Neuronal stem cell (in vitro differentiated cells): ENCODE results near the gene LOXHD1.

Source experiments
- DNase-seq: peaks from one replicate; pipeline ENCODE4 v3.0.0-alpha.2; 2013; ENCODE audit warnings: low spot score
- H2AFZ ChIP-seq: one replicate; pipeline ENCODE4 v1.6.1; 2013; ENCODE audit warnings: mild to moderate bottlenecking, low read length, inconsistent platforms
- H2AK5ac ChIP-seq: 2 replicates; pipeline ENCODE4 v1.6.1; 2013; ENCODE audit warnings: low read depth, mild to moderate bottlenecking, inconsistent platforms, low read length, moderate library complexity, mixed read lengths
- H2BK120ac ChIP-seq: 2 replicates; pipeline ENCODE4 v1.6.1; 2013; ENCODE audit warnings: low read depth, mild to moderate bottlenecking, inconsistent platforms, low read length, moderate library complexity, mixed read lengths
- H2BK12ac ChIP-seq: one replicate; pipeline ENCODE4 v1.6.1; 2013; ENCODE audit warnings: low read length, inconsistent platforms
- H2BK15ac ChIP-seq: 2 replicates; pipeline ENCODE4 v1.6.1; 2013; ENCODE audit warnings: mild to moderate bottlenecking, low read length, inconsistent platforms, mixed read lengths
- H2BK5ac ChIP-seq: one replicate; pipeline ENCODE4 v1.6.1; 2013; ENCODE audit warnings: inconsistent platforms, mild to moderate bottlenecking, low read length, moderate library complexity
- H3K14ac ChIP-seq: one replicate; pipeline ENCODE4 v1.6.1; 2013; ENCODE audit warnings: low read length, inconsistent platforms
- H3K18ac ChIP-seq: 2 replicates; pipeline ENCODE4 v1.6.1; 2013; ENCODE audit warnings: low read length, inconsistent platforms
- H3K23ac ChIP-seq: 2 replicates; pipeline ENCODE4 v1.6.1; 2013; ENCODE audit warnings: low read depth, mild to moderate bottlenecking, mixed read lengths, low read length, inconsistent platforms; ENCODE audit not compliant: poor library complexity
- H3K27ac ChIP-seq: replicated peaks from 3 replicates; pipeline ENCODE4 v1.5.1; 2013; ENCODE audit warnings: low read length, inconsistent platforms
- H3K27me3 ChIP-seq, 3 experiments: 2 replicates each; pipeline ENCODE4 v1.6.1; 2013; ENCODE audit warnings: low read length in 3 of 3, mild to moderate bottlenecking in 2 of 3, inconsistent platforms in 1 of 3, low read depth in 1 of 3, mixed read lengths in 1 of 3, moderate library complexity in 1 of 3; ENCODE audit not compliant: control insufficient read depth in 3 of 3, insufficient read depth in 3 of 3
- H3K36me3 ChIP-seq, 2 donors: replicated peaks in 1 of 2; 2 replicates each; pipeline ENCODE4 v1.6.1; 2013; ENCODE audit warnings: low read length in 2 of 2; ENCODE audit not compliant: control insufficient read depth in 2 of 2, insufficient read depth in 2 of 2
- H3K4ac ChIP-seq: 2 replicates; pipeline ENCODE4 v1.6.1; 2013; ENCODE audit warnings: inconsistent platforms, mild to moderate bottlenecking, low read length, moderate library complexity
- H3K4me1 ChIP-seq, 2 donors: 1 replicate in 1 of 2; 2 replicates in 1 of 2; pipeline ENCODE4 v1.6.1; 2013; ENCODE audit warnings: low read length in 2 of 2, low read depth in 1 of 2; ENCODE audit not compliant: control insufficient read depth in 2 of 2, insufficient read depth in 1 of 2
- H3K4me2 ChIP-seq: one replicate; pipeline ENCODE4 v1.6.1; 2013; ENCODE audit warnings: mild to moderate bottlenecking, low read length, inconsistent platforms; ENCODE audit not compliant: insufficient read depth, poor library complexity, severe bottlenecking
- H3K4me3 ChIP-seq, 2 donors: 2 replicates each; pipeline ENCODE4 v1.5.1; 2013; ENCODE audit warnings: low read length in 2 of 2, mild to moderate bottlenecking in 2 of 2, inconsistent platforms in 1 of 2, moderate library complexity in 1 of 2
- H3K79me1 ChIP-seq: one replicate; pipeline ENCODE4 v1.6.1; 2013; ENCODE audit warnings: low read depth, mild to moderate bottlenecking, inconsistent platforms, low read length, moderate library complexity
- H3K9ac ChIP-seq: one replicate; pipeline ENCODE4 v1.6.1; 2013; ENCODE audit warnings: mild to moderate bottlenecking, low read depth, low read length, inconsistent platforms; ENCODE audit not compliant: poor library complexity
- H3K9me3 ChIP-seq, 2 donors: replicated peaks in 1 of 2; 2 replicates each; pipeline versions ENCODE3 to v1.6.1; 2013; ENCODE audit warnings: low read length in 2 of 2, mild to moderate bottlenecking in 2 of 2, inconsistent platforms in 1 of 2, low read depth in 1 of 2, mixed read lengths in 1 of 2, moderate library complexity in 1 of 2; ENCODE audit not compliant: control insufficient read depth in 2 of 2, insufficient read depth in 1 of 2
- H4K8ac ChIP-seq: one replicate; pipeline ENCODE4 v1.6.1; 2013; ENCODE audit warnings: low read depth, mild to moderate bottlenecking, inconsistent platforms, low read length, moderate library complexity
- H4K91ac ChIP-seq: one replicate; pipeline ENCODE4 v1.6.1; 2013; ENCODE audit warnings: low read length, low read depth, mild to moderate bottlenecking, inconsistent platforms; ENCODE audit not compliant: poor library complexity
- WGBS, 2 donors: extraction: QIAGEN DNeasy Blood & Tissue Kit; methylation state at CpG; one replicate each; pipeline ENCODE4 v1.1.7; 2013; ENCODE audit warnings: missing lambda C conversion rate in 2 of 2, mixed read lengths in 1 of 2; ENCODE audit not compliant: insufficient read length in 2 of 2, insufficient replicate concordance in 1 of 2; ENCODE audit errors: extremely low coverage in 2 of 2; 5-methylcytosine and 5-hydroxymethylcytosine counted together

LOXHD1 gene

GRCh38 chr18:46683252-46683651, 26.2 kb upstream of the LOXHD1 start:
- Histone ChIP-seq H3K36me3 (no peaks in the 10 kb centered on the region), H4K8ac (no peak overlapping the region), H3K27me3 (peaks cover 0 to 15% (median 0%) of the 10 kb centered on the region in 3 experiments), H3K18ac (no peak overlapping the region), H3K9ac (no peak overlapping the region), H3K4me2 (no peak overlapping the region), H3K79me1 (no peaks in the 10 kb centered on the region), H4K91ac (no peak overlapping the region), H2BK12ac (no peak overlapping the region), H2BK15ac (no peak overlapping the region), H2BK120ac (no peak overlapping the region), H2AK5ac (no peak overlapping the region), H3K4ac (no peak overlapping the region), H3K9me3 (no peaks in the 10 kb centered on the region), H3K4me3 (no peak overlapping the region), H3K27ac (no peak overlapping the region), H3K14ac (no peak overlapping the region), H3K23ac (no peak overlapping the region), H3K4me1 (no peaks in the 10 kb centered on the region), H2BK5ac (no peak overlapping the region), H2AFZ (no peak overlapping the region)
- WGBS, 2 donors, result no CpG with 5 or more reads among the region's 4 CpGs
- DNase-seq, result no peak

GRCh38 chr18:46680784-46681695, 24.0 kb upstream of the LOXHD1 start:
- H3K79me1 ChIP-seq, result no peaks in the 10 kb centered on the region
- H4K91ac ChIP-seq, result no peak overlapping the region
- no peak overlapping the region for H2BK15ac ChIP-seq
- H3K36me3 ChIP-seq, result no peaks in the 10 kb centered on the region
- no peak overlapping the region for H4K8ac ChIP-seq
- H2BK12ac ChIP-seq, result no peak overlapping the region
- H3K9me3 ChIP-seq, result no peaks in the 10 kb centered on the region
- H3K4me3 ChIP-seq, result no peak overlapping the region
- no peaks in the 10 kb centered on the region for H3K4me1 ChIP-seq
- no peak for DNase-seq
- H3K4me2 ChIP-seq, result no peak overlapping the region
- H3K4ac ChIP-seq, result no peak overlapping the region
- no peak overlapping the region for H3K23ac ChIP-seq
- no peak overlapping the region for H3K9ac ChIP-seq
- H2BK5ac ChIP-seq, result no peak overlapping the region
- H2BK120ac ChIP-seq, result no peak overlapping the region
- H2AK5ac ChIP-seq, result no peak overlapping the region
- H3K27me3 ChIP-seq, result peaks cover 0 to 10% (median 0%) of the 10 kb centered on the region in 3 experiments
- H2AFZ ChIP-seq, result no peak overlapping the region
- H3K18ac ChIP-seq, result no peak overlapping the region
- no CpG with 5 or more reads among the region's 12 CpGs for WGBS, 2 donors
- H3K27ac ChIP-seq, result no peak overlapping the region
- H3K14ac ChIP-seq, result no peak overlapping the region

- no peaks in the 10 kb centered on the region for H3K4me1 ChIP-seq
- H3K18ac ChIP-seq, result no peak overlapping the region
- no peak overlapping the region for H2BK12ac ChIP-seq
- H3K9ac ChIP-seq, result peak overlapping the region; percentile 38
- peaks cover 0 to 8% (median 0%) of the 10 kb centered on the region in 3 experiments for H3K27me3 ChIP-seq
- no peak overlapping the region for H4K91ac ChIP-seq
- H2BK15ac ChIP-seq, result no peak overlapping the region
- H3K14ac ChIP-seq, result peak overlapping the region; percentile 65
- H3K4me2 ChIP-seq, result no peak overlapping the region
- no peaks in the 10 kb centered on the region for H3K36me3 ChIP-seq
- no peaks in the 10 kb centered on the region for H3K79me1 ChIP-seq
- no peak overlapping the region for H2BK120ac ChIP-seq
- no CpG with 5 or more reads among the region's 52 CpGs for WGBS, 2 donors
- H3K4ac ChIP-seq, result no peak overlapping the region
- peak overlapping the region; percentile 84 for H4K8ac ChIP-seq
- H3K27ac ChIP-seq, result no peak overlapping the region
- DNase-seq, result no peak
- no peak overlapping the region for H2AK5ac ChIP-seq
- H3K23ac ChIP-seq, result peak overlapping the region; percentile 61
- H3K9me3 ChIP-seq, result no peaks in the 10 kb centered on the region
- H3K4me3 ChIP-seq, result no peak overlapping the region
- H2BK5ac ChIP-seq, result no peak overlapping the region
- no peak overlapping the region for H2AFZ ChIP-seq
Measured at GRCh38 chr18:46679846-46680598, 23.0 kb upstream of the LOXHD1 start.

GRCh38 chr18:46678785-46679399, 21.9 kb upstream of the LOXHD1 start:
- no CpG with 5 or more reads among the region's 10 CpGs for WGBS, 2 donors

More at GRCh38 chr18:46678785-46679399, 21.9 kb upstream of the LOXHD1 start:
- Histone ChIP-seq H2BK12ac (no peak overlapping the region), H3K27me3 (peaks cover 0 to 11% (median 0%) of the 10 kb centered on the region in 3 experiments), H3K27ac (no peak overlapping the region), H3K4me3 (no peak overlapping the region), H3K4ac (no peak overlapping the region), H3K4me1 (no peaks in the 10 kb centered on the region), H4K91ac (no peak overlapping the region), H2BK15ac (no peak overlapping the region), H3K36me3 (no peaks in the 10 kb centered on the region), H3K9ac (no peak overlapping the region), H3K4me2 (no peak overlapping the region), H3K18ac (no peak overlapping the region), H3K23ac (no peak overlapping the region), H4K8ac (no peak overlapping the region), H3K9me3 (no peaks in the 10 kb centered on the region), H3K14ac (no peak overlapping the region), H2AK5ac (no peak overlapping the region), H3K79me1 (no peaks in the 10 kb centered on the region), H2AFZ (no peak overlapping the region), H2BK5ac (no peak overlapping the region), H2BK120ac (no peak overlapping the region)
- DNase-seq, result no peak
